ENCODE data around the gene REC8. TPM values are rescaled to one million over a fixed set of nuclear protein-coding genes. Genes with fewer than 3 reads are reported as not detected.

Gene REC8
- total RNA-seq, 1 donor from 2014 or later: 1.6 TPM

Small RNA genes lying within 50 kb of the gene (microRNA-seq; reads per million reads assigned to microRNA genes)
- not detected for gene MIR7703

Other genes with a start within 250 kb of the REC8 start
- gene DHRS4, start 218.3 kb upstream of the REC8 start, total RNA-seq: 26.2 and 28.9 TPM in 2 replicates
- 5.7 and 5.8 TPM in 2 replicates for gene DHRS4L2, start 183.2 kb upstream of the REC8 start, total RNA-seq
- 0.19 TPM in 1 of 2 replicates, not detected in the other for gene CARMIL3, start 120.1 kb upstream of the REC8 start, total RNA-seq
- not detected in 2 replicates for gene CPNE6, start 100.5 kb upstream of the REC8 start, total RNA-seq
- 8.2 and 8.7 TPM in 2 replicates for gene PCK2, start 77.8 kb upstream of the REC8 start, total RNA-seq
- gene DCAF11, start 57.3 kb upstream of the REC8 start, total RNA-seq: 94.6 and 112 TPM in 2 replicates
- 4.3 and 4.5 TPM in 2 replicates for gene NRL, start 57.1 kb upstream of the REC8 start, total RNA-seq
- 144 and 180 TPM in 2 replicates for gene FITM1, start 41.4 kb upstream of the REC8 start, total RNA-seq
- 423 and 428 TPM in 2 replicates for gene PSME1, start 35.9 kb upstream of the REC8 start, total RNA-seq
- gene EMC9, start 30.5 kb upstream of the REC8 start, total RNA-seq: 18.8 and 25.4 TPM in 2 replicates
- 107 and 129 TPM in 2 replicates for gene PSME2, start 25.5 kb upstream of the REC8 start, total RNA-seq
- gene RNF31, start 24.6 kb upstream of the REC8 start, total RNA-seq: 57.6 and 60.4 TPM in 2 replicates
- 48.6 and 94.1 TPM in 2 replicates for gene IRF9, start 10.8 kb upstream of the REC8 start, total RNA-seq
- 85.4 and 99.4 TPM in 2 replicates for gene IPO4, start 16.7 kb downstream of the REC8 start, total RNA-seq
- gene TM9SF1, start 23.4 kb downstream of the REC8 start, total RNA-seq: 59.5 and 76.3 TPM in 2 replicates
- gene TSSK4, start 33.6 kb downstream of the REC8 start, total RNA-seq: not detected in 2 replicates
- gene CHMP4A, start 41.4 kb downstream of the REC8 start, total RNA-seq: 42.1 and 49.6 TPM in 2 replicates
- 16.6 and 16.7 TPM in 2 replicates for gene MDP1, start 44.0 kb downstream of the REC8 start, total RNA-seq
- 196 and 233 TPM in 2 replicates for gene NEDD8, start 60.3 kb downstream of the REC8 start, total RNA-seq
- gene GMPR2, start 60.8 kb downstream of the REC8 start, total RNA-seq: 60.8 and 90.3 TPM in 2 replicates
- gene TINF2, start 70.5 kb downstream of the REC8 start, total RNA-seq: 39.2 and 48.7 TPM in 2 replicates
- gene TGM1, start 91.1 kb downstream of the REC8 start, total RNA-seq: 0.08 and 0.99 TPM in 2 replicates
- gene RABGGTA, start 99.5 kb downstream of the REC8 start, total RNA-seq: 26.3 TPM in 2 replicates
- 17.5 and 25.1 TPM in 2 replicates for gene DHRS1, start 127.7 kb downstream of the REC8 start, total RNA-seq
- 27.9 and 28.9 TPM in 2 replicates for gene NOP9, start 127.8 kb downstream of the REC8 start, total RNA-seq
- not detected in 2 replicates for gene CIDEB, start 135.9 kb downstream of the REC8 start, total RNA-seq
- 2.7 and 3.2 TPM in 2 replicates for gene LTB4R2, start 138.1 kb downstream of the REC8 start, total RNA-seq
- 0.67 and 0.68 TPM in 2 replicates for gene LTB4R, start 139.4 kb downstream of the REC8 start, total RNA-seq
- gene ADCY4, start 163.0 kb downstream of the REC8 start, total RNA-seq: not detected in 2 replicates
- not detected in 2 replicates for gene RIPK3, start 167.9 kb downstream of the REC8 start, total RNA-seq
- 19.4 and 23.2 TPM in 2 replicates for gene NFATC4, start 196.1 kb downstream of the REC8 start, total RNA-seq
- 0.05 and 0.21 TPM in 2 replicates for gene NYNRIN, start 226.9 kb downstream of the REC8 start, total RNA-seq

Measured in myocyte (in vitro differentiated cells).